ENCODE data around the gene NTRK2.

GRCh38 chr9:85055506-85056202 lies 386.1 kb downstream of the NTRK2 start:
- no peak for TF ChIP-seq CTCF (conservative IDR thresholded peaks at IDR 0.05 in 1 of 2, IDR thresholded peaks at IDR 0.05 in 1 of 2; ENCODE audit: extremely low read depth in 1 of 2, insufficient read depth in 1 of 2, low read depth in 1 of 2, low read length in 2 of 2)
- TF ChIP-seq EZH2 (IDR thresholded peaks at IDR 0.05; ENCODE audit: borderline replicate concordance, low read length), result no peak

Data from mammary epithelial cell (primary cell).